GM18508 (cell line): ENCODE results near the gene RFX7.
"Not testable (repeated sequence)": the region's sequence is repeated elsewhere in the genome, so short reads cannot be mapped to it uniquely, and the experiment has no call there.

ENCODE experiments used
- ATAC-seq: cut with Tn5 transposase; IDR thresholded peaks from one replicate; pipeline ENCODE4 v1.9.1; 2021; ENCODE audit warnings: moderate number of reproducible peaks; ENCODE audit not compliant: insufficient read depth, unreplicated experiment

Gene RFX7

GRCh38 chr15:56208185-56208584 is 35.5 kb downstream of the RFX7 start:
- no peak for ATAC-seq

GRCh38 chr15:56207711-56208110 is 36.0 kb downstream of the RFX7 start:
- no peak for ATAC-seq

GRCh38 chr15:56207092-56207491 is 36.6 kb downstream of the RFX7 start:
- ATAC-seq, result no peak

GRCh38 chr15:56205061-56205876 is 38.4 kb downstream of the RFX7 start:
- ATAC-seq, result no peak

- ATAC-seq, result not testable (repeated sequence)
Observed at GRCh38 chr15:56203312-56203922, 40.3 kb downstream of the RFX7 start.

GRCh38 chr15:56202701-56203100 is 41.0 kb downstream of the RFX7 start:
- no peak for ATAC-seq

- ATAC-seq, result peak; percentile 56
Observed at GRCh38 chr15:56199038-56199437, 44.6 kb downstream of the RFX7 start.

GRCh38 chr15:56194035-56194434 is 49.6 kb downstream of the RFX7 start:
- ATAC-seq, result no peak

GRCh38 chr15:56192659-56193442 is 50.8 kb downstream of the RFX7 start:
- no peak for ATAC-seq

- no peak for ATAC-seq
Observed at GRCh38 chr15:56187665-56188064, 56.0 kb downstream of the RFX7 start.

GRCh38 chr15:56185980-56186379 is 57.7 kb downstream of the RFX7 start:
- no peak for ATAC-seq

GRCh38 chr15:56184516-56184915 is 59.2 kb downstream of the RFX7 start:
- ATAC-seq, result no peak

- ATAC-seq, result no peak
Observed at GRCh38 chr15:56180851-56181250, 62.8 kb downstream of the RFX7 start.

- no peak for ATAC-seq
Observed at GRCh38 chr15:56176996-56177395, 66.7 kb downstream of the RFX7 start.

- no peak for ATAC-seq
Observed at GRCh38 chr15:56175788-56176187, 67.9 kb downstream of the RFX7 start.

GRCh38 chr15:56174649-56175048 is 69.0 kb downstream of the RFX7 start:
- ATAC-seq, result no peak

GRCh38 chr15:56168394-56168793 is 75.3 kb downstream of the RFX7 start:
- no peak for ATAC-seq

GRCh38 chr15:56165234-56165633 is 78.4 kb downstream of the RFX7 start:
- ATAC-seq, result no peak

GRCh38 chr15:56160966-56161365 is 82.7 kb downstream of the RFX7 start:
- ATAC-seq, result no peak

- ATAC-seq, result no peak
Observed at GRCh38 chr15:56156877-56157276, 86.8 kb downstream of the RFX7 start.

GRCh38 chr15:56155278-56155677 is 88.4 kb downstream of the RFX7 start:
- not testable (repeated sequence) for ATAC-seq
